ENCODE measurements around the gene CLHC1.
"Not testable (repeated sequence)": the region's sequence is repeated elsewhere in the genome, so short reads cannot be mapped to it uniquely, and the experiment has no call there.

CLHC1 gene

DNA sequence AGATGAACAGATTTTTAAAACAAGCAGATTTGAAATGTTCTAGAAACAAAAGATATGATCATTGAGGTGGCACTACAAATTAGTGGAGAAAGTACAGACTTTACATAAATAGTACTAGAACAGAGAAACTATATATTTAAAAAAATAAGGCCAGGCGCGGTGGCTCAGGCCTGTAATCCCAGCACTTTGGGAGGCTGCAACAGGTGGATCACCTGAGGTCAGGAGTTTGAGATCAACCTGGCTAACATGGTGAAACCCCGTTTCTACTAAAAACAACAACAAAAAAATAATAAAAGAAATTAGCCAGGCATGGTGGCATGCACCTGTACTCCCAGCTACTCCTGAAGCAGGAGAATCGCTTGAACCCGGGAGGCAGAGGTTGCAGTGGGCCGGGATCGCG, 45.3 kb downstream of the CLHC1 start:
- POLR2A ChIA-PET; H3K4me3 ChIP-seq (ENCODE audit: low read depth, low read length); H3K27ac ChIP-seq (ENCODE audit: extremely low read depth, low read depth, low read length); H3K9me3 ChIP-seq (ENCODE audit: control insufficient read depth, insufficient read depth, low read depth, low read length); H3K4me1 ChIP-seq (ENCODE audit: control insufficient read depth, insufficient read depth, low read length); H3K36me3 ChIP-seq (ENCODE audit: control insufficient read depth in 2 of 2, insufficient read depth in 1 of 2, low read length in 2 of 2): not testable (repeated sequence)
- CTCF ChIA-PET = interaction anchor here (0.6 to 1.0 kb wide), 3 partner anchors 10 to 481 kb away, joined by 3 to 7 read pairs (median 4); no protein-coding TSS in a partner anchor
- TF ChIP-seq SCRT1 (tag by site-specific recombination; IDR thresholded peaks at IDR 0.05; ENCODE audit: borderline replicate concordance) = peak; percentile 64
- peak; percentile 83 for TF ChIP-seq SCRT2 (tag by site-specific recombination; IDR thresholded peaks at IDR 0.05)

DNA sequence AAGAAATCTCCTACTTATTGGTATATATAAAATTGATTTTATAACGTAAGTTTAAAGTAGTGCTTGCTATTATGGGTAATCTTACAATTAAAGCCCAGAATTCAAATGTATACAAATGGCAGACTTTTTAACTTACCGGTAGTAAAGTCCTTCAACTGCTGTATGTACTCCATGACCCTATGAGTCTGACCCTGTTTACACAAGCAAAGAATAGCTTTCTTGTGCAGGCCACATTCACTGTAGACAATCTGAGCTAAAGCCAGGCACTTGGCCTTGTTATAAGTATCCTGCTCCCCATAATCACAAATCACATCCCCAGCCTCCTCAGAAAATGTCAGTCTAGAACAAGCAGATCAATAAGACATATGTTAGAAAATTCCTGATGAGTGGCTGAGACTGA, 51.7 kb downstream of the CLHC1 start:
- ChIA-PET POLR2A (no interaction called here), CTCF (interaction anchor here (0.5 to 0.9 kb wide), 3 partner anchors 12 to 720 kb away, joined by 3 read pairs; no protein-coding TSS in a partner anchor)
- no peak overlapping the region for H3K4me3 ChIP-seq (ENCODE audit: low read depth, low read length)
- TF ChIP-seq ZNF169 (tag by site-specific recombination; IDR thresholded peaks at IDR 0.05) (no peak), ZNF274 (IDR thresholded peaks at IDR 0.05; ENCODE audit: low read length) (no peak), ZNF274 (tag by site-specific recombination; IDR thresholded peaks at IDR 0.05; ENCODE audit: borderline replicate concordance) (no peak)
- no peak overlapping the region for H3K27ac ChIP-seq (ENCODE audit: extremely low read depth, low read depth, low read length)
- H3K9me3 ChIP-seq (ENCODE audit: control insufficient read depth, insufficient read depth, low read depth, low read length) = no peaks in the 10 kb centered on the region
- H3K4me1 ChIP-seq (ENCODE audit: control insufficient read depth, insufficient read depth, low read length) = no peaks in the 10 kb centered on the region
- no peaks in the 10 kb centered on the region for H3K36me3 ChIP-seq (ENCODE audit: control insufficient read depth in 2 of 2, insufficient read depth in 1 of 2, low read length in 2 of 2)

DNA sequence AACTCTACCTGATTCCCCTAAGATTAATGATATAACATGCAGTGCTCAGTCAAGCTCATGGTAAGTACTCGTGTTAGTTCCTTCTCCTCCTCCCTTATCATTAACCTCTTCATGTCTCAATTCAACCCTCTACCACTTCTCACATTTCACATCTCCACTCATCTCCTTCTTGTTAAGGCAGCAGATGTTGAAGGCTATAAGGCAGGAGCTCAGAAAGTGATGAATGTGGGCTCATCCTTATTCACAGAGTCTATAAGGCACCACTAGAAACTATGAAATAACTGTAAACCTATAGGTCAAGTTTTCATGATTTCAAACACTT, 56.0 kb downstream of the CLHC1 start:
- Histone ChIP-seq H3K4me3 (ENCODE audit: low read depth, low read length) (no peak overlapping the region), H3K36me3 (ENCODE audit: control insufficient read depth in 2 of 2, insufficient read depth in 1 of 2, low read length in 2 of 2) (no peaks in the 10 kb centered on the region), H3K4me1 (ENCODE audit: control insufficient read depth, insufficient read depth, low read length) (no peaks in the 10 kb centered on the region), H3K9me3 (ENCODE audit: control insufficient read depth, insufficient read depth, low read depth, low read length) (no peaks in the 10 kb centered on the region), H3K27ac (ENCODE audit: extremely low read depth, low read depth, low read length) (no peak overlapping the region)
- TF ChIP-seq ZXDB (tag by site-specific recombination; IDR thresholded peaks at IDR 0.05) (no peak), ZNF2 (tag by site-specific recombination; IDR thresholded peaks at IDR 0.05) (no peak), ZBTB17 (tag by site-specific recombination; IDR thresholded peaks at IDR 0.05) (no peak), ZNF629 (tag by site-specific recombination; IDR thresholded peaks at IDR 0.05) (no peak), REPIN1 (tag by site-specific recombination; IDR thresholded peaks at IDR 0.05; ENCODE audit: low read depth) (no peak), ZNF747 (tag by site-specific recombination; IDR thresholded peaks at IDR 0.05) (no peak), PRDM1 (tag by site-specific recombination; IDR thresholded peaks at IDR 0.05) (no peak), ZNF670 (tag by site-specific recombination; IDR thresholded peaks at IDR 0.05; ENCODE audit: low read depth) (no peak), ZNF626 (tag by site-specific recombination; IDR thresholded peaks at IDR 0.05) (no peak), ZNF777 (tag by site-specific recombination; IDR thresholded peaks at IDR 0.05; ENCODE audit: borderline replicate concordance) (no peak), ZSCAN23 (tag by site-specific recombination; IDR thresholded peaks at IDR 0.05) (no peak), KLF8 (tag by site-specific recombination; IDR thresholded peaks at IDR 0.05) (no peak)
- TF ChIP-seq, protein P1, sequence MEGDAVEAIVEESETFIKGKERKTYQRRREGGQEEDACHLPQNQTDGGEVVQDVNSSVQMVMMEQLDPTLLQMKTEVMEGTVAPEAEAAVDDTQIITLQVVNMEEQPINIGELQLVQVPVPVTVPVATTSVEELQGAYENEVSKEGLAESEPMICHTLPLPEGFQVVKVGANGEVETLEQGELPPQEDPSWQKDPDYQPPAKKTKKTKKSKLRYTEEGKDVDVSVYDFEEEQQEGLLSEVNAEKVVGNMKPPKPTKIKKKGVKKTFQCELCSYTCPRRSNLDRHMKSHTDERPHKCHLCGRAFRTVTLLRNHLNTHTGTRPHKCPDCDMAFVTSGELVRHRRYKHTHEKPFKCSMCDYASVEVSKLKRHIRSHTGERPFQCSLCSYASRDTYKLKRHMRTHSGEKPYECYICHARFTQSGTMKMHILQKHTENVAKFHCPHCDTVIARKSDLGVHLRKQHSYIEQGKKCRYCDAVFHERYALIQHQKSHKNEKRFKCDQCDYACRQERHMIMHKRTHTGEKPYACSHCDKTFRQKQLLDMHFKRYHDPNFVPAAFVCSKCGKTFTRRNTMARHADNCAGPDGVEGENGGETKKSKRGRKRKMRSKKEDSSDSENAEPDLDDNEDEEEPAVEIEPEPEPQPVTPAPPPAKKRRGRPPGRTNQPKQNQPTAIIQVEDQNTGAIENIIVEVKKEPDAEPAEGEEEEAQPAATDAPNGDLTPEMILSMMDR (tag by site-specific recombination; IDR thresholded peaks at IDR 0.05) = no peak
- TF ChIP-seq, protein P2, sequence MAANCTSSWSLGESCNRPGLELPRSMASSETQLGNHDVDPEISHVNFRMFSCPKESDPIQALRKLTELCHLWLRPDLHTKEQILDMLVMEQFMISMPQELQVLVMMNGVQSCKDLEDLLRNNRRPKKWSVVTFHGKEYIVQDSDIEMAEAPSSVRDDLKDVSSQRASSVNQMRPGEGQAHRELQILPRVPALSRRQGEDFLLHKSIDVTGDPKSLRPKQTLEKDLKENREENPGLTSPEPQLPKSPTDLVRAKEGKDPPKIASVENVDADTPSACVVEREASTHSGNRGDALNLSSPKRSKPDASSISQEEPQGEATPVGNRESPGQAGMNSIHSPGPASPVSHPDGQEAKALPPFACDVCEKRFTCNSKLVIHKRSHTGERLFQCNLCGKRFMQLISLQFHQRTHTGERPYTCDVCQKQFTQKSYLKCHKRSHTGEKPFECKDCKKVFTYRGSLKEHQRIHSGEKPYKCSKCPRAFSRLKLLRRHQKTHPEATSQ (tag by site-specific recombination; IDR thresholded peaks at IDR 0.05) = no peak
- POLR2A ChIA-PET = no interaction called here
- CTCF ChIA-PET = interaction anchor here (0.5 to 7.1 kb wide), 17 partner anchors 9 to 1069 kb away, joined by 3 to 63 read pairs (median 6); no protein-coding TSS in a partner anchor

Measured in HEK293 (cell line).